ENCODE measurements around the gene ZC2HC1B. TPM values are rescaled to one million over a fixed set of nuclear protein-coding genes. Genes with fewer than 3 reads are reported as not detected.

ZC2HC1B gene
- total RNA-seq, 3 donors from 2014 or later: not detected

- DNase-seq: no peak
- ATAC-seq: peak; percentile 27
- no peaks in the 10 kb centered on the region for H3K4me1 ChIP-seq (ENCODE audit: low read depth)
- no peaks in the 10 kb centered on the region for H3K9me3 ChIP-seq
- intact Hi-C loops (cut with DNase I, micrococcal nuclease): no loop called here
- no peak overlapping the region for H3K4me3 ChIP-seq
- no peak for TF ChIP-seq CTCF (IDR thresholded peaks at IDR 0.05)
- H3K36me3 ChIP-seq (ENCODE audit: low read depth): no peaks in the 10 kb centered on the region
Measured at GRCh38 chr6:143965503-143966171, 101.4 kb downstream of the ZC2HC1B start.

GRCh38 chr6:143966312-143966711 is 102.0 kb downstream of the ZC2HC1B start:
- DNase-seq: no peak
- no peaks in the 10 kb centered on the region for H3K4me1 ChIP-seq (ENCODE audit: low read depth)
- H3K9me3 ChIP-seq: no peaks in the 10 kb centered on the region
- no peak for ATAC-seq
- no peak overlapping the region for H3K4me3 ChIP-seq
- no peaks in the 10 kb centered on the region for H3K36me3 ChIP-seq (ENCODE audit: low read depth)
- no peak for TF ChIP-seq CTCF (IDR thresholded peaks at IDR 0.05)
- intact Hi-C loops (cut with DNase I, micrococcal nuclease): no loop called here

GRCh38 chr6:143967706-143968376 is 103.6 kb downstream of the ZC2HC1B start:
- Histone ChIP-seq H3K4me3 (no peak overlapping the region), H3K36me3 (ENCODE audit: low read depth) (no peaks in the 10 kb centered on the region), H3K9me3 (no peaks in the 10 kb centered on the region), H3K4me1 (ENCODE audit: low read depth) (no peaks in the 10 kb centered on the region)
- no peak for ATAC-seq
- intact Hi-C loops (cut with DNase I, micrococcal nuclease): no loop called here
- TF ChIP-seq CTCF (IDR thresholded peaks at IDR 0.05): no peak
- no peak for DNase-seq

- H3K9me3 ChIP-seq: no peaks in the 10 kb centered on the region
- no peak for ATAC-seq
- no peak overlapping the region for H3K4me3 ChIP-seq
- H3K4me1 ChIP-seq (ENCODE audit: low read depth): no peaks in the 10 kb centered on the region
- no peak for DNase-seq
- H3K36me3 ChIP-seq (ENCODE audit: low read depth): no peaks in the 10 kb centered on the region
- intact Hi-C loops (cut with DNase I, micrococcal nuclease): no loop called here
- TF ChIP-seq CTCF (IDR thresholded peaks at IDR 0.05): no peak
Measured at GRCh38 chr6:143969077-143969476, 104.8 kb downstream of the ZC2HC1B start.

GRCh38 chr6:143970456-143971218 is 106.4 kb downstream of the ZC2HC1B start:
- Histone ChIP-seq H3K9me3 (no peaks in the 10 kb centered on the region), H3K4me3 (no peak overlapping the region), H3K4me1 (ENCODE audit: low read depth) (no peaks in the 10 kb centered on the region), H3K36me3 (ENCODE audit: low read depth) (no peaks in the 10 kb centered on the region)
- no peak for DNase-seq
- intact Hi-C loops (cut with DNase I, micrococcal nuclease): no loop called here
- no peak for ATAC-seq
- no peak for TF ChIP-seq CTCF (IDR thresholded peaks at IDR 0.05)
